Small intestine (tissue), 7 donors: ENCODE data around the gene SEZ6L2. TPM values are rescaled to one million over a fixed set of nuclear protein-coding genes. Genes with fewer than 3 reads are reported as not detected.
"Not testable (repeated sequence)": the region's sequence is repeated elsewhere in the genome, so short reads cannot be mapped to it uniquely, and the experiment has no call there.

ENCODE experiments used
- DNase-seq, 2 donors: peaks; one replicate each; pipeline versions ENCODE4 v3.0.0 to v3.0.0-alpha.2; 2013
- FAIRE-seq: peaks from 2 replicates; lab custom pipeline; 2012; peaks lifted over from hg19 to GRCh38; lab: Jason Lieb, UNC
- H3K27ac ChIP-seq, 3 donors: one replicate each; pipeline ENCODE4 v1.5.1; 2013; ENCODE audit warnings: low read length in 2 of 3, mild to moderate bottlenecking in 2 of 3, control low read depth in 1 of 3, inconsistent platforms in 1 of 3, low read depth in 1 of 3, moderate library complexity in 1 of 3
- H3K27me3 ChIP-seq, 3 donors: one replicate each; pipeline ENCODE4 v1.6.1; 2013; ENCODE audit warnings: low read length in 3 of 3, inconsistent platforms in 1 of 3; ENCODE audit not compliant: control insufficient read depth in 3 of 3, insufficient read depth in 3 of 3
- H3K36me3 ChIP-seq, 3 donors: one replicate each; pipeline ENCODE4 v1.6.1; 2013; ENCODE audit warnings: low read length in 3 of 3, inconsistent platforms in 1 of 3, low read depth in 1 of 3, mild to moderate bottlenecking in 1 of 3, moderate library complexity in 1 of 3; ENCODE audit not compliant: control insufficient read depth in 3 of 3, insufficient read depth in 2 of 3
- H3K4me1 ChIP-seq, 3 donors: one replicate each; pipeline ENCODE4 v1.6.1; 2013; ENCODE audit warnings: low read length in 2 of 3, inconsistent platforms in 1 of 3, low read depth in 1 of 3, mild to moderate bottlenecking in 1 of 3, moderate library complexity in 1 of 3; ENCODE audit not compliant: control insufficient read depth in 3 of 3, insufficient read depth in 2 of 3
- H3K4me3 ChIP-seq, 3 donors: one replicate each; pipeline ENCODE4 v1.5.1; 2013; ENCODE audit warnings: low read length in 3 of 3, control low read depth in 1 of 3, inconsistent platforms in 1 of 3, low read depth in 1 of 3, mild to moderate bottlenecking in 1 of 3, moderate library complexity in 1 of 3
- H3K9me3 ChIP-seq, 2 donors: one replicate each; pipeline ENCODE4 v1.6.1; 2013; ENCODE audit warnings: low read depth in 1 of 2, low read length in 1 of 2; ENCODE audit not compliant: control insufficient read depth in 2 of 2, insufficient read depth in 1 of 2
- WGBS, 3 donors: extraction: QIAGEN DNeasy Blood & Tissue Kit; methylation state at CpG; one replicate each; pipeline ENCODE4 v1.1.7; 2013; 5-methylcytosine and 5-hydroxymethylcytosine counted together
- polyA plus RNA-seq, 4 donors: library from polyadenylated mRNA; stranded (reverse) in 3 of 4; unstranded in 1 of 4; fragments of 200-250 nt in 3 of 4; fragments of 120-200 nt in 1 of 4; gene quantifications; one replicate each; pipeline versions ENCODE4 v1.2.1 to v1.2.3, GENCODE V29; 2013
- donor health status: healthy with polysubstance abuse.
- donor health status: control.
- donor health status: control.
- donor health status: Bipolar disorder and iron deficiency.
- donor health status: healthy.

SEZ6L2 gene
- polyA plus RNA-seq, 4 donors, result 0.67 to 38.9 (median 8.8) TPM

GRCh38 chr16:29841631-29842030 lies 57.7 kb downstream of the SEZ6L2 start:
- no peak overlapping the region for H3K4me3 ChIP-seq
- no peaks in the 10 kb centered on the region for H3K4me1 ChIP-seq
- H3K27ac ChIP-seq, result no peak overlapping the region
- no peaks in the 10 kb centered on the region for H3K27me3 ChIP-seq
- FAIRE-seq (no peak), DNase-seq (no peak)
- H3K9me3 ChIP-seq, result no peaks in the 10 kb centered on the region
- 93 to 95% (median 94%) methylated on average over 22 to 23 of the region's 23 CpGs for WGBS, 3 donors
- peaks cover 31 to 90% (median 44%) of the 10 kb centered on the region in 3 donors for H3K36me3 ChIP-seq

GRCh38 chr16:29840240-29840639 lies 59.1 kb downstream of the SEZ6L2 start:
- Histone ChIP-seq H3K27ac (no peak overlapping the region), H3K27me3 (no peaks in the 10 kb centered on the region), H3K9me3 (no peaks in the 10 kb centered on the region), H3K4me1 (no peaks in the 10 kb centered on the region), H3K4me3 (no peak overlapping the region), H3K36me3 (peaks cover 33 to 90% (median 36%) of the 10 kb centered on the region in 3 donors)
- FAIRE-seq (no peak), DNase-seq (no peak)
- 83 to 89% (median 84%) methylated on average over 10 of the region's 10 CpGs for WGBS, 3 donors

- FAIRE-seq, result no peak
- H3K36me3 ChIP-seq, result peaks cover 34 to 90% (median 35%) of the 10 kb centered on the region in 3 donors
- WGBS, 3 donors, result 83 to 96% (median 92%) methylated on average over 6 of the region's 6 CpGs
Observed at GRCh38 chr16:29839822-29840221, 59.5 kb downstream of the SEZ6L2 start.

GRCh38 chr16:29837841-29838240 lies 61.5 kb downstream of the SEZ6L2 start:
- WGBS, 3 donors, result 93 to 99% (median 94%) methylated on average over 5 of the region's 5 CpGs
- no peak overlapping the region for H3K27ac ChIP-seq
- no peaks in the 10 kb centered on the region for H3K9me3 ChIP-seq
- peaks cover 30 to 93% (median 36%) of the 10 kb centered on the region in 3 donors for H3K36me3 ChIP-seq
- no peak overlapping the region for H3K4me3 ChIP-seq
- DNase-seq, result no peak
- H3K4me1 ChIP-seq, result no peaks in the 10 kb centered on the region
- no peaks in the 10 kb centered on the region for H3K27me3 ChIP-seq
- no peak for FAIRE-seq

More at GRCh38 chr16:29839822-29840221, 59.5 kb downstream of the SEZ6L2 start:
- no peaks in the 10 kb centered on the region for H3K4me1 ChIP-seq
- H3K27me3 ChIP-seq, result no peaks in the 10 kb centered on the region
- H3K27ac ChIP-seq, result no peak overlapping the region
- no peak for DNase-seq
- H3K4me3 ChIP-seq, result no peak overlapping the region
- H3K9me3 ChIP-seq, result no peaks in the 10 kb centered on the region

GRCh38 chr16:29836623-29837022 lies 62.7 kb downstream of the SEZ6L2 start:
- Histone ChIP-seq H3K4me3 (no peak overlapping the region), H3K4me1 (no peaks in the 10 kb centered on the region), H3K27me3 (no peaks in the 10 kb centered on the region), H3K27ac (no peak overlapping the region), H3K36me3 (peaks cover 28 to 90% (median 36%) of the 10 kb centered on the region in 3 donors), H3K9me3 (no peaks in the 10 kb centered on the region)
- DNase-seq (no peak), FAIRE-seq (no peak)
- WGBS, 3 donors, result 85 to 93% (median 90%) methylated on average over 15 of the region's 15 CpGs

GRCh38 chr16:29835926-29836325 lies 63.4 kb downstream of the SEZ6L2 start:
- 87 to 95% (median 92%) methylated on average over 7 of the region's 7 CpGs for WGBS, 3 donors

GRCh38 chr16:29834079-29834478 lies 65.3 kb downstream of the SEZ6L2 start:
- H3K4me1 ChIP-seq, result peaks cover 0 to 17% (median 0%) of the 10 kb centered on the region in 3 donors
- no peak overlapping the region for H3K4me3 ChIP-seq
- no peak for FAIRE-seq
- no peak overlapping the region for H3K27ac ChIP-seq
- no peak for DNase-seq
- H3K27me3 ChIP-seq, result no peaks in the 10 kb centered on the region
- 90 to 98% (median 93%) methylated on average over 5 of the region's 5 CpGs for WGBS, 3 donors
- peaks cover 20 to 85% (median 24%) of the 10 kb centered on the region in 3 donors for H3K36me3 ChIP-seq
- H3K9me3 ChIP-seq, result no peaks in the 10 kb centered on the region

More at GRCh38 chr16:29835926-29836325, 63.4 kb downstream of the SEZ6L2 start:
- Histone ChIP-seq H3K9me3 (no peaks in the 10 kb centered on the region), H3K27ac (no peak overlapping the region), H3K36me3 (peaks cover 28 to 90% (median 32%) of the 10 kb centered on the region in 3 donors), H3K27me3 (no peaks in the 10 kb centered on the region), H3K4me3 (no peak overlapping the region), H3K4me1 (peaks cover 0 to 2% (median 0%) of the 10 kb centered on the region in 3 donors)
- FAIRE-seq (no peak), DNase-seq (no peak)

- not testable (repeated sequence) for H3K4me3 ChIP-seq, H3K9me3 ChIP-seq, H3K27ac ChIP-seq, H3K27me3 ChIP-seq, DNase-seq, FAIRE-seq
- H3K4me1 ChIP-seq, result peaks cover 0 to 24% (median 0%) of the 10 kb centered on the region in 3 donors
- 94 to 99% (median 95%) methylated on average over 4 of the region's 4 CpGs for WGBS, 3 donors
- H3K36me3 ChIP-seq, result peaks cover 17 to 77% (median 21%) of the 10 kb centered on the region in 3 donors
Observed at GRCh38 chr16:29833219-29833618, 66.1 kb downstream of the SEZ6L2 start.

GRCh38 chr16:29831490-29831889 lies 67.9 kb downstream of the SEZ6L2 start:
- no peak overlapping the region for H3K27ac ChIP-seq
- 57 to 76% (median 70%) methylated on average over 2 of the region's 2 CpGs for WGBS, 3 donors
- no peak for FAIRE-seq
- H3K4me1 ChIP-seq, result peaks cover 5 to 35% (median 6%) of the 10 kb centered on the region in 3 donors
- H3K36me3 ChIP-seq, result peaks cover 14 to 66% (median 17%) of the 10 kb centered on the region in 3 donors
- no peak for DNase-seq
- H3K27me3 ChIP-seq, result no peaks in the 10 kb centered on the region
- H3K4me3 ChIP-seq, result no peak overlapping the region
- H3K9me3 ChIP-seq, result no peaks in the 10 kb centered on the region
